Immature natural killer cell (primary cell): ENCODE data around the gene DOCK2. TPM values are rescaled to one million over a fixed set of nuclear protein-coding genes. Genes with fewer than 3 reads are reported as not detected.

ENCODE experiments used
- DNase-seq, 3 donors: peaks; one replicate each; pipeline ENCODE4 v3.0.0; 2022; ENCODE audit warnings: mixed read lengths in 1 of 3
- H3K27ac Mint-ChIP-seq, 6 donors: one replicate each; pipeline ENCODE4 v1.8.0; 2020; ENCODE audit warnings: mixed read lengths in 6 of 6, mild to moderate bottlenecking in 5 of 6, inconsistent platforms in 4 of 6, moderate library complexity in 3 of 6
- H3K27me3 Mint-ChIP-seq, 3 donors: one replicate each; pipeline ENCODE4 v1.8.0; 2020 to 2021; ENCODE audit warnings: low read depth in 3 of 3, mild to moderate bottlenecking in 3 of 3, mixed read lengths in 3 of 3, moderate library complexity in 3 of 3, inconsistent platforms in 1 of 3
- H3K36me3 Mint-ChIP-seq, 3 donors: one replicate each; pipeline ENCODE4 v1.8.0; 2020; ENCODE audit warnings: mixed read lengths in 3 of 3, inconsistent platforms in 2 of 3, mild to moderate bottlenecking in 2 of 3
- H3K4me1 Mint-ChIP-seq, 2 donors: one replicate each; pipeline ENCODE4 v1.8.0; 2020; ENCODE audit warnings: inconsistent platforms in 2 of 2, mild to moderate bottlenecking in 2 of 2, mixed read lengths in 2 of 2, moderate library complexity in 1 of 2
- H3K4me3 Mint-ChIP-seq, 5 donors: one replicate each; pipeline ENCODE4 v1.8.0; 2020; ENCODE audit warnings: mild to moderate bottlenecking in 5 of 5, mixed read lengths in 5 of 5, inconsistent platforms in 3 of 5, moderate library complexity in 3 of 5
- H3K9me3 Mint-ChIP-seq, 6 donors: one replicate each; pipeline ENCODE4 v1.8.0; 2020; ENCODE audit warnings: mild to moderate bottlenecking in 6 of 6, mixed read lengths in 6 of 6, inconsistent platforms in 4 of 6, moderate library complexity in 3 of 6
- polyA plus RNA-seq, 3 donors: library from polyadenylated mRNA; unstranded; fragments of 300-500 nt; fragmentation: Illumina TruSeq; gene quantifications; one replicate each; pipeline ENCODE4 v1.2.3, GENCODE V29; 2021

The DOCK2 gene
- polyA plus RNA-seq, 3 donors from 2014 or later = 42.4 to 121 (median 48.9) TPM

GRCh38 chr5:169893571-169893970, 256.5 kb downstream of the DOCK2 start:
- Mint-ChIP-seq H3K4me1 (peaks cover 10 to 47% of the 10 kb centered on the region in 2 donors), H3K9me3 (no peaks in the 10 kb centered on the region), H3K27me3 (peaks cover 2 to 4% (median 3%) of the 10 kb centered on the region in 3 donors), H3K27ac (peak overlapping the region in 2 of 6 donors; percentile 1 to 61), H3K4me3 (no peak overlapping the region), H3K36me3 (peaks cover 0 to 7% (median 4%) of the 10 kb centered on the region in 3 donors)
- DNase-seq = no peak

GRCh38 chr5:169895926-169896325, 258.9 kb downstream of the DOCK2 start:
- Mint-ChIP-seq H3K4me3 (no peak overlapping the region), H3K36me3 (peaks cover 9 to 10% (median 10%) of the 10 kb centered on the region in 3 donors), H3K9me3 (no peaks in the 10 kb centered on the region)

GRCh38 chr5:169897481-169897880, 260.4 kb downstream of the DOCK2 start:
- Mint-ChIP-seq H3K36me3 (peaks cover 10 to 14% (median 10%) of the 10 kb centered on the region in 3 donors), H3K4me3 (no peak overlapping the region), H3K27me3 (peaks cover 2 to 3% (median 3%) of the 10 kb centered on the region in 3 donors), H3K4me1 (peaks cover 38 to 59% of the 10 kb centered on the region in 2 donors), H3K9me3 (no peaks in the 10 kb centered on the region), H3K27ac (no peak overlapping the region)
- DNase-seq = no peak

More at GRCh38 chr5:169895926-169896325, 258.9 kb downstream of the DOCK2 start:
- Mint-ChIP-seq H3K27ac (no peak overlapping the region), H3K27me3 (peaks cover 2 to 3% (median 2%) of the 10 kb centered on the region in 3 donors), H3K4me1 (peaks cover 24 to 55% of the 10 kb centered on the region in 2 donors)
- no peak for DNase-seq

GRCh38 chr5:169901896-169902295, 264.8 kb downstream of the DOCK2 start:
- Mint-ChIP-seq H3K4me1 (peaks cover 34 to 56% of the 10 kb centered on the region in 2 donors), H3K4me3 (peak overlapping the region in 1 of 5 donors; percentile 23), H3K27me3 (peaks cover 0 to 4% (median 3%) of the 10 kb centered on the region in 3 donors), H3K9me3 (no peaks in the 10 kb centered on the region), H3K27ac (peak overlapping the region in 3 of 6 donors; percentile 35 to 56 (median 47)), H3K36me3 (peaks cover 5 to 14% (median 10%) of the 10 kb centered on the region in 3 donors)
- DNase-seq = no peak

GRCh38 chr5:169904059-169904458, 267.0 kb downstream of the DOCK2 start:
- Mint-ChIP-seq H3K27me3 (peaks cover 0 to 4% (median 0%) of the 10 kb centered on the region in 3 donors), H3K4me3 (no peak overlapping the region), H3K36me3 (peaks cover 0 to 14% (median 1%) of the 10 kb centered on the region in 3 donors), H3K27ac (peak overlapping the region in 1 of 6 donors; percentile 28), H3K4me1 (peaks cover 32 to 63% of the 10 kb centered on the region in 2 donors), H3K9me3 (no peaks in the 10 kb centered on the region)
- DNase-seq = no peak

GRCh38 chr5:169904508-169904907, 267.4 kb downstream of the DOCK2 start:
- Mint-ChIP-seq H3K27ac (no peak overlapping the region), H3K36me3 (peaks cover 0 to 14% (median 0%) of the 10 kb centered on the region in 3 donors), H3K4me3 (no peak overlapping the region), H3K9me3 (no peaks in the 10 kb centered on the region), H3K4me1 (peaks cover 30 to 59% of the 10 kb centered on the region in 2 donors), H3K27me3 (peaks cover 0 to 4% (median 0%) of the 10 kb centered on the region in 3 donors)
- DNase-seq = no peak

GRCh38 chr5:169905017-169905416, 267.9 kb downstream of the DOCK2 start:
- no peak for DNase-seq
- peaks cover 0 to 13% (median 0%) of the 10 kb centered on the region in 3 donors for H3K36me3 Mint-ChIP-seq
- peak overlapping the region in 2 of 6 donors; percentile 14 to 46 for H3K27ac Mint-ChIP-seq
- H3K4me3 Mint-ChIP-seq = no peak overlapping the region
- H3K9me3 Mint-ChIP-seq = no peaks in the 10 kb centered on the region
- peaks cover 0 to 4% (median 0%) of the 10 kb centered on the region in 3 donors for H3K27me3 Mint-ChIP-seq
- H3K4me1 Mint-ChIP-seq = peaks cover 26 to 54% of the 10 kb centered on the region in 2 donors

- no peak overlapping the region for H3K4me3 Mint-ChIP-seq
- peak overlapping the region in 2 of 6 donors; percentile 2 to 16 for H3K27ac Mint-ChIP-seq
- peaks cover 0 to 3% (median 0%) of the 10 kb centered on the region in 3 donors for H3K27me3 Mint-ChIP-seq
- H3K9me3 Mint-ChIP-seq = no peaks in the 10 kb centered on the region
- DNase-seq = no peak
- H3K4me1 Mint-ChIP-seq = peaks cover 7 to 42% of the 10 kb centered on the region in 2 donors
- H3K36me3 Mint-ChIP-seq = no peaks in the 10 kb centered on the region
These were observed 269.9 kb downstream of the DOCK2 start for GRCh38 chr5:169906745-169907649.

GRCh38 chr5:169908864-169909263, 271.8 kb downstream of the DOCK2 start:
- DNase-seq = no peak
- no peaks in the 10 kb centered on the region for H3K27me3 Mint-ChIP-seq
- no peak overlapping the region for H3K4me3 Mint-ChIP-seq
- no peak overlapping the region for H3K27ac Mint-ChIP-seq
- peaks cover 7 to 54% of the 10 kb centered on the region in 2 donors for H3K4me1 Mint-ChIP-seq
- H3K9me3 Mint-ChIP-seq = no peaks in the 10 kb centered on the region
- no peaks in the 10 kb centered on the region for H3K36me3 Mint-ChIP-seq

GRCh38 chr5:169909945-169910344, 272.9 kb downstream of the DOCK2 start:
- no peaks in the 10 kb centered on the region for H3K36me3 Mint-ChIP-seq

GRCh38 chr5:169910393-169910792, 273.3 kb downstream of the DOCK2 start:
- Mint-ChIP-seq H3K4me1 (peaks cover 18 to 63% of the 10 kb centered on the region in 2 donors), H3K36me3 (no peaks in the 10 kb centered on the region), H3K27me3 (no peaks in the 10 kb centered on the region), H3K27ac (no peak overlapping the region), H3K4me3 (no peak overlapping the region), H3K9me3 (no peaks in the 10 kb centered on the region)
- no peak for DNase-seq

More at GRCh38 chr5:169909945-169910344, 272.9 kb downstream of the DOCK2 start:
- no peak overlapping the region for H3K4me3 Mint-ChIP-seq
- no peaks in the 10 kb centered on the region for H3K9me3 Mint-ChIP-seq
- DNase-seq = no peak
- H3K4me1 Mint-ChIP-seq = peaks cover 17 to 65% of the 10 kb centered on the region in 2 donors
- H3K27me3 Mint-ChIP-seq = no peaks in the 10 kb centered on the region
- H3K27ac Mint-ChIP-seq = no peak overlapping the region

- Mint-ChIP-seq H3K9me3 (no peaks in the 10 kb centered on the region), H3K36me3 (no peaks in the 10 kb centered on the region), H3K4me3 (no peak overlapping the region), H3K4me1 (peaks cover 20 to 54% of the 10 kb centered on the region in 2 donors), H3K27me3 (no peaks in the 10 kb centered on the region), H3K27ac (no peak overlapping the region)
- no peak for DNase-seq
These were observed 274.6 kb downstream of the DOCK2 start for GRCh38 chr5:169911448-169912212.

- Mint-ChIP-seq H3K27ac (no peak overlapping the region), H3K9me3 (no peaks in the 10 kb centered on the region), H3K4me3 (no peak overlapping the region), H3K36me3 (no peaks in the 10 kb centered on the region), H3K4me1 (peaks cover 18 to 42% of the 10 kb centered on the region in 2 donors), H3K27me3 (no peaks in the 10 kb centered on the region)
- DNase-seq = no peak
These were observed 276.4 kb downstream of the DOCK2 start for GRCh38 chr5:169913479-169913878.
